MM.1S (cell line): Measurements from ENCODE around the gene BCL7B.
"Not testable (repeated sequence)": the region's sequence is repeated elsewhere in the genome, so short reads cannot be mapped to it uniquely, and the experiment has no call there.

Experiments
- DNase-seq: peaks from one replicate; pipeline ENCODE4 v3.0.0-alpha.2; 2015
- H2AFZ ChIP-seq: fragments of 300-600 bp; sonication (generic); 2 replicates; pipeline ENCODE4 v1.6.0; 2016; ENCODE audit warnings: antibody characterized with exemption, low read length
- H3F3A ChIP-seq: fragments of 300-600 bp; sonication (generic); 2 replicates; pipeline ENCODE4 v1.6.1; 2016; ENCODE audit warnings: mild to moderate bottlenecking, antibody characterized with exemption, low read length, moderate library complexity, mixed read lengths; ENCODE audit not compliant: insufficient read depth
- H3K27ac ChIP-seq: fragments of 300-600 bp; sonication (generic); 2 replicates; pipeline ENCODE4 v1.5.1; 2016; ENCODE audit warnings: mild to moderate bottlenecking, low read length
- H3K27me3 ChIP-seq: fragments of 300-600 bp; sonication (generic); replicated peaks from 2 replicates; pipeline ENCODE4 v1.6.0; 2016; ENCODE audit warnings: low read length; ENCODE audit not compliant: insufficient read depth
- H3K36me3 ChIP-seq: fragments of 300-600 bp; sonication (generic); replicated peaks from 2 replicates; pipeline ENCODE4 v1.6.1; 2016; ENCODE audit warnings: mild to moderate bottlenecking, low read length, mixed read lengths; ENCODE audit not compliant: insufficient read depth
- H3K4me1 ChIP-seq: fragments of 300-600 bp; sonication (generic); 2 replicates; pipeline ENCODE4 v1.6.1; 2016; ENCODE audit warnings: low read length, mixed read lengths
- H3K4me2 ChIP-seq: fragments of 300-600 bp; sonication (generic); 2 replicates; pipeline ENCODE4 v1.6.0; 2016; ENCODE audit warnings: low read depth, low read length
- H3K4me3 ChIP-seq: fragments of 300-600 bp; sonication (generic); 2 replicates; pipeline ENCODE4 v1.5.1; 2016; ENCODE audit warnings: low read length, mixed read lengths
- H3K79me2 ChIP-seq: fragments of 300-600 bp; sonication (generic); 2 replicates; pipeline ENCODE4 v1.6.1; 2016; ENCODE audit warnings: mixed run types, low read length, mixed read lengths
- H3K9ac ChIP-seq: fragments of 300-600 bp; sonication (generic); 2 replicates; pipeline ENCODE4 v1.6.1; 2016; ENCODE audit warnings: low read length, mixed read lengths
- H3K9me2 ChIP-seq: fragments of 300-600 bp; sonication (generic); replicated peaks from 2 replicates; pipeline ENCODE4 v1.6.1; 2016; ENCODE audit warnings: mild to moderate bottlenecking, low read length, mixed read lengths; ENCODE audit not compliant: insufficient read depth
- H3K9me3 ChIP-seq: fragments of 300-600 bp; sonication (generic); replicated peaks from 2 replicates; pipeline ENCODE4 v1.6.1; 2016; ENCODE audit warnings: mild to moderate bottlenecking, low read length, mixed read lengths; ENCODE audit not compliant: insufficient read depth
- H4K20me1 ChIP-seq: fragments of 300-600 bp; sonication (generic); 2 replicates; pipeline ENCODE4 v1.6.1; 2016; ENCODE audit warnings: mild to moderate bottlenecking, low read length, moderate library complexity, mixed read lengths; ENCODE audit not compliant: insufficient read depth
- CTCF ChIP-seq: fragments of 300-600 bp; sonication (generic); IDR thresholded peaks from 2 replicates; pipeline ENCODE4 v1.5.1; 2016; ENCODE audit warnings: antibody characterized with exemption, low read length, mixed read lengths
- EZH2 ChIP-seq: fragments of 300-600 bp; sonication (generic); optimal IDR thresholded peaks from 2 replicates; pipeline ENCODE3; 2017; ENCODE audit warnings: low read depth, mild to moderate bottlenecking, antibody characterized with exemption, low read length, mixed read lengths
- EZH2phosphoT487 ChIP-seq: fragments of 300-600 bp; sonication (generic); IDR thresholded peaks from 2 replicates; pipeline ENCODE4 v1.6.1; 2018; ENCODE audit warnings: antibody characterized with exemption, low read length

Gene BCL7B

GRCh38 chr7:73532224-73532623 lies 25.3 kb downstream of the BCL7B start:
- H3K4me3 ChIP-seq: no peak overlapping the region
- TF ChIP-seq EZH2: no peak
- TF ChIP-seq CTCF: no peak
- no peak for TF ChIP-seq EZH2phosphoT487
- H3K27ac ChIP-seq: no peak overlapping the region
- H3K9me2 ChIP-seq: no peaks in the 10 kb centered on the region
- no peaks in the 10 kb centered on the region for H3K27me3 ChIP-seq
- H3K36me3 ChIP-seq: no peaks in the 10 kb centered on the region
- H3K9me3 ChIP-seq: no peaks in the 10 kb centered on the region
- DNase-seq: no peak
- H4K20me1 ChIP-seq: no peaks in the 10 kb centered on the region
- peaks cover 1% of the 10 kb centered on the region; the same call in 1 of the 2 replicates for H3K4me1 ChIP-seq
- H3K79me2 ChIP-seq: no peaks in the 10 kb centered on the region
- no peak overlapping the region for H2AFZ ChIP-seq
- H3F3A ChIP-seq: peaks cover 6% of the 10 kb centered on the region
- H3K4me2 ChIP-seq: no peak overlapping the region
- no peak overlapping the region for H3K9ac ChIP-seq

DNA sequence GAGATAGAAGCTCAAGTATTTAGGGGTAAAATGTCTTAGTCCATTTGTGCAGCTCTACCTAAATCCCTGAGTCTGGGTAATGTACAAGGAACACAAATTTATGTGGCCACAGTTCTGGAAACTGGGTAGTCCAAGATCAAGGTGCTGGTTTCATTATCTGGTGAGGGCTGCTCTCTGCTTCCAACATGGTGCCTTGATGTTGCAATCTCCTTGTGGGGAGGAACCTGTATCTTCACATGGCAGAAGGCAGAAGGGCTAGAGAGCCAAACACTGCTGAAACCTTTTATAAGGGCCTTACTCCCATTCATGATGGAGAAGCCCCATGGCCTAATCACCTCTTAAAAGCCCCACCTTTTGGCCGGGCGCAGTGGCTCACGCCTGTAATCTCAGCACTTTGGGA lies 26.7 kb downstream of the BCL7B start:
- Histone ChIP-seq H3K36me3 (no peaks in the 10 kb centered on the region), H3K9me3 (no peaks in the 10 kb centered on the region), H4K20me1 (no peaks in the 10 kb centered on the region), H2AFZ (no peak overlapping the region), H3K9ac (no peak overlapping the region), H3K79me2 (no peaks in the 10 kb centered on the region), H3K27ac (no peak overlapping the region), H3F3A (peaks cover 18% of the 10 kb centered on the region), H3K4me1 (peaks cover 10% of the 10 kb centered on the region), H3K4me2 (no peak overlapping the region), H3K4me3 (no peak overlapping the region), H3K27me3 (no peaks in the 10 kb centered on the region), H3K9me2 (no peaks in the 10 kb centered on the region)
- no peak for DNase-seq
- TF ChIP-seq EZH2 (no peak), CTCF (no peak), EZH2phosphoT487 (no peak)

DNA sequence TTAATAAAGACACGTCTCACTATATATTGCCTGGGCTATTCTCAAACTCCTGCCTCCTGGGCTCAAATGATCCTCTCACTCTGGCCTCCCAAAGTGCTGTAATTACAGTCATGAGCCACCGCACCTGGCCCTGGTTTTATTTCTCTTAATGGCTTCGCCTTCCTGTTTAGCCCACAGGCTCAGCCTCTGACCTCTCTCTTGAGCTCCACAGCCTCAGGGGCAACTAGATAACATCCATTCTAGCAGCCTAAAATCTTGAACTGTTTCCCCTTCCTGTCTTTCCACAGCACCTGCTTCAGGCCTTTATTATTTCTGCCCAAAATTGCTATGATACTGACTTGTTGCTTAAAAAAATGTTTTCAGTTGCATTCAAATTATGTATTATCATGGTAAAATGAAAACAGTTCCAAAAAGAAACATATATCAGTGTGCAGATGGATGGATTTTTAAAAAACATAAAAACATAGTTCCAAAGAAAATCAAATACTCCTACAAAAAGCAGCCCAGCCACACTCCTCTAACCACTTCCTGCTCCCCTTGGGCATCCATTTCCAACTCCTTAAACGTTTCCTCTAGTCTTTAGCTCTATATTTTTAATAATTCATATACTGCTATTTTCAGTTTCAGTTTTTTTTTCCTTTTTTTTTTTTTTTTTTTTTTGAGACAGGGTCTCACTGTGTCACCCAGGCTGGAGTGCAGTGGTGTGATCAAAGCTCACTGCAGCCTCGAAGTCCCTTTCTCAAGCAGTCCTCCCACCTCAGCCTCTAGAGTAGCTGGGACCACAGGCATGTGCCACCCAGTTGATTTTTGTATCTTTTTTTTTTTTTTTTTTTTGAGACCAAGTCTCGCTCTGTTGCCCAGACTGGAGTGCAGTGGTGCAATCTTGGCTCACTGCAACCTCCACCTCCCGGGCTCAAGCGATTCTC lies 30.3 kb downstream of the BCL7B start:
- Histone ChIP-seq H3K79me2 (no peaks in the 10 kb centered on the region), H3K9me3 (no peaks in the 10 kb centered on the region), H3K27me3 (no peaks in the 10 kb centered on the region), H3K27ac (peak overlapping the region; percentile 75), H3K4me2 (peak overlapping the region; percentile 44), H3K36me3 (no peaks in the 10 kb centered on the region), H3F3A (peaks cover 20% of the 10 kb centered on the region), H3K4me3 (no peak overlapping the region), H4K20me1 (no peaks in the 10 kb centered on the region), H3K9me2 (no peaks in the 10 kb centered on the region), H3K4me1 (peaks cover 16% of the 10 kb centered on the region), H3K9ac (peak overlapping the region; percentile 22; the same call in 1 of the 2 replicates), H2AFZ (peak overlapping the region; percentile 85)
- TF ChIP-seq CTCF (no peak), EZH2 (no peak), EZH2phosphoT487 (no peak)
- peak; percentile 77 for DNase-seq

DNA sequence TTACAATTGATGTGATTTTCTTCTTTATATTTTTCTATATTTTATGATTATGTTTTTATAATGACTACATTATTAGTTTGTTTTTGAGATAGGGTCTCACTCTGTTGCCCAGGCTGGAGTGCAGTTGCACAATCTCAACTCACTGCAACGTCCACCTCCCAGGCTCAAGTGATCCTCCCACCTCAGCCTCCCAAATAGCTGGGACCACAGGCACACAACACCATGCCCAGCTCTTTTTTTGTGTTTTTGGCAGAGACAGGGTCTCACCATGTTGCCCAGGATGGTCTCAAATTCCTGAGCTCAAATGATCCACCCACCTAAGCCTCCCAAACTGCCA lies 31.4 kb downstream of the BCL7B start:
- H3K4me2 ChIP-seq, H3K27ac ChIP-seq, H3K9me2 ChIP-seq, H3K79me2 ChIP-seq, H2AFZ ChIP-seq, DNase-seq, H3K9me3 ChIP-seq, H3K36me3 ChIP-seq, H3K27me3 ChIP-seq, H3K9ac ChIP-seq, H4K20me1 ChIP-seq, H3K4me3 ChIP-seq: not testable (repeated sequence)
- Histone ChIP-seq H3K4me1 (peaks cover 16% of the 10 kb centered on the region), H3F3A (peaks cover 22% of the 10 kb centered on the region)
